Measurements from ENCODE around the gene SLC9A3.

DNA sequence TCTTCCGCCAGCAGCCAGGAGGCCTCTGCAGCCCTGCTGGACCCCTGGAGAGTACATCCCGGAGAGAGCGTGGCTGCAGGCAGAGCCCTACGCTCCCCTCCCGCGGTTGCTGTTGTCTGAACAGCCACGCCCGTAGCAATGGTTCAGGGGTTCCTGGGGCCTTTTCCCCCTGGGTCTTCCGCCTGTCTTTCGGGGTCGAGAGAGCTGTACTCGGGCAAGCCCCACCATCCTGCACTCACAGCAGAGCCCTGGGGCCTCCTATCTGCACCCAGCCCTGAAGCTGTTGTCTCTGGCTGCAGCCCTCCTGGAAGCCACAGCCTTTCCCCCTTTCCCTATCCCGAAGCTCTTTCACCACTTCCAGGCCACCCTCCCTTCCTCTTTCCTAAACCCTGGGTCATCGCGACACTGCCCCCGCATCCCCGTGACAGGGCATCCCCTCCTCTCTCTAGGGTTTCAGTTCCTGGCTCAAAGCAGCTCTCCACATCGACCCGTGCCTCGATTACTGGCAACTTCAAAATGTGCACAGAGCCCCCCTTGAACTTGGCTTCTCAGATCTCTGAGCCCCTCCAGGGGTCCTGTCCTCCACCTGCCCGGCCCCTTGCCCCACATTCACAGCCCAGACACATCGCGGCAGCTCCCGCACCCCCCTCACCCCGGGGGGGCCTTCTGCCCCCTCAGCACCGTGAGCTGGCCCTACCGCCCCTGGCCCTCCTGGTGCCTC, 44.0 kb upstream of the SLC9A3 start:
- TF ChIP-seq POLR2A (IDR thresholded peaks at IDR 0.05; ENCODE audit: low read depth), result no peak
- no peak for TF ChIP-seq CTCF (IDR thresholded peaks at IDR 0.05)

All from esophagus muscularis mucosa (tissue), 3 donors.